ENCODE data around the gene MEN1.

The MEN1 gene

DNA sequence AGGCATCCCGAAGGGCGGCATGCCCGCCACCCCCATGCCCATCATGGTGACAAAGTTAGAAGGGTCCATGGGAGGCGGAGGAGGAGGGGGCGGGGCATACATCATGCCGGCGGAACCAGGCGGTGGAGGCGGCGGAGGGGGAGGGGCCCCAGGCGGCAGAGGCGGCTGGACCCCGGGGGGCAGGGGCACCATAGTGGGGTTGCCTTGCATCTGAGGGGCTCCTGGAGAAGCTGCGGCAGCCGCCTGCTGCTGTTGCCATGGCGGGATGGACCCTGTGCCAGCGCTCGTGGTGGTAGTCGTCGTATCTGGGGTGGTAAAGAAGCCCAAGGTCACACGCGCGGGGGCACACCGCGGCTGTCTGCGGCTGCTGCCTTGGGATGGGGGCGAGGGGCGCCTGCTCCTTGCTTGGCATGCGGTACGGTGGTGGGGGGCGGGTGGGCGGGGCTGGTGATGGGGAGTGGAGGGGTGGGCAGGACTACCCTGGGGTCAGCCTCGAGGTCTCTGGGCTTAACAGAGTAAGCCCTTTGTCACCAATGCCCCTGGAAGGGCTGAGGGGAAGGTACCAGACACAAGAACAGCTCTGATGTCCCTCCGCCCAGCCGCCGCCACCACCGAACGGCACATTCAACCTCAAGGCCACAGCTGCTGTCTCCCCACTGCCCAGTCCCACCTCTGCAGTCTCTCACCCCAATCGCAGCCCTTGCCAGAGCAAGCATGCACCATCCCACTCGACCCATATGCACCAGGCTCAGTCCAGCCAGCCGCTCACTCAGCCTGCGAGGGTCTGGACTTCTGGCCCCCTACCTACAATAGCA, 44.3 kb downstream of the MEN1 start:
- DNase-seq, result no peak

DNA sequence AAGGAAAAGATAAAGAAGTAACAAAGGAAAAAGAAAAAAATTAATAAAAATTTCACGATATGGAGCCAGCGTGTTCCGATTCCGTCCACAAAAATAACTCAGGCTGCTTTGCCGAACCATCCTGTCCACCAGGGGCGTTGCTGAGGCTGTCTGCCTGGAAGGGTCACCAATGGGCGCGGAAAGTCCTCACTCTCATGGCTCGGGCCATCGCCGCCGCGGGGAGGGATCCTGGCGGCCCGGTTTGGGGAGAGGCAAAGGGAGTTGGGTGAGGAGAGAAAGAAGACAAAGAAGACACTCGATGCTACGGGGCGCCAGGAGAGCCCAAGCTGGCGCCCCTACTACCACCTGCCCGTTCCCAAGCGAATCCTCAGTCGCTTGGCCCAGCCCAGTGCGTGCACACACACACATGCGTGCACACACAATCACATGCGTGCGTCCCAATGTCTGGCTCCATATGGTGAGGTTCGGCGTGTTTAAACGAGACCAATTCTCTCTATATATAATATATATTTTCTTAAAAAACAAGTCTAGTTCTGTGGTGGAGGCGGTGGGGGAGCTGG, 45.0 kb downstream of the MEN1 start:
- peak in 1 of 56 donors; percentile 23 for DNase-seq

DNA sequence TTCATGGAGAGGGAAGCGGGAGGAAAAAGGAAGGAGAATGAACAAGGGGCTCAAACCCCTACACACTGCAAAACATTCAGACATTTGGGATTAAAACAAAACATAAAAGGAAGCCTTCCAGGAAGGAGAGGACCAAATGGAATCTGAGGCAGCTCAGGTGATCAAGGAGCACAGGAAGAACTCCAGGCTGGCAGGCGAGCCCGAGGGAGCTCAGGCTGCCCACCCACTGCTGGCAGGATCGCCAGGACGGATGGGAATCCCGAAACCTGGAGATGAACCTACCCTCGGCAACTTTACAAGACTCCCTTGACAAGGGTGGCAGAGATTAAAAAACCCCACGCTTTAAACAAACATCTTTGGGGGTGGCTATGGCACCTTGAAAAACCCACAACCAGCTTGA, 45.6 kb downstream of the MEN1 start:
- DNase-seq, result no peak

DNA sequence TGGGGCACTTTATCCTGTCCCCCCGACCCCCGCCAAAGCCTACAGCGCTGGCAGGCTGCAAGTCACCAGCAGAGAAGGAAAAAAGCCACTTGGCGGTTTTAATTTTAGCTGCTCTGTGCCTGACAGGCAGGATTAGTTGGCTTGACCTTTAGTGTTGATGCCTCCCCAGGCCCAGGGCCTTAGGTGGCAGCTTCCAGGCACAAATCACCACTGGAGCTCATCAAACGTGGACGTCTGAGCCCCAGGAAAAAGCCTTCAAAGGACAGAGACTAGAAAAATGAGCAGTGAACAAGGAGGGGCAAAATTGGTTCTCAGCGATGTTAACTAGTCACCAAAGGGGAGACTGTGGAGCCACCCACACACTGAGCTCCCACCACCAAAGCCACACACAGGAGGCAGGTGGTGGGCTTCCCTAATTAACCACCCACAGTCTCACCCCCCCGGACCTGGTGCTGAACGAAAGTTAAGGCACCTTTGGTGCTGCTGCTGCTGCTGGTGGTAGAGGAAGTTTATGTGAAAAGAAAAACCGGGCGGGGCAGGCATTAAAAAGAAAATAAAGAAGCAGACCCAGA, 46.2 kb downstream of the MEN1 start:
- DNase-seq, result no peak

DNA sequence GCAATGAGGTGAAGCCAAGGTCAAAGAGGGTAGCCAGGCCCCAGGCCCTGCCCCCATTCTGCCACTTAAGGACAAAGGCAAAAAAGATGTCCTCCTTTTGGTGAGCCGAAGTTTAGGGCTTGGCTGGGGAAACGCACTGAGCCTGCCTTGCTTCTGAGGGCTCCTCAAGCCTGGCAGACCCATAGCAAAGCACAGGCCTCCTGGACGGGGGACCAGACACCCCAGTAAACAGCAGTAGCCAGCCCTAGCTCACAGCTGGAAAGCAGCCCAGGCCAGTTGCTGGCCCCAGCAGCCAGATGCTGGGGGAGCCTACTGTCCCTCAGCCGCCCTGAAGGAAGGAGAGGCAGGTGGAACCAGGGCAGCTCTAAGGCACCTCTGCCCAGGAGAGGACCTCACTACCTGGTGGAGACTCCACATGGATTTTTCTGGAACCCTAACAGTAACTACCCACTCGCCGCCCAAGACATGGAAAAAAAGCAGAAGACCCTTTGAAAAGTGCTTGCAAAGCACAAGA, 46.8 kb downstream of the MEN1 start:
- DNase-seq, result peak in 5 of 56 donors; percentile 29 to 67 (median 43)

DNA sequence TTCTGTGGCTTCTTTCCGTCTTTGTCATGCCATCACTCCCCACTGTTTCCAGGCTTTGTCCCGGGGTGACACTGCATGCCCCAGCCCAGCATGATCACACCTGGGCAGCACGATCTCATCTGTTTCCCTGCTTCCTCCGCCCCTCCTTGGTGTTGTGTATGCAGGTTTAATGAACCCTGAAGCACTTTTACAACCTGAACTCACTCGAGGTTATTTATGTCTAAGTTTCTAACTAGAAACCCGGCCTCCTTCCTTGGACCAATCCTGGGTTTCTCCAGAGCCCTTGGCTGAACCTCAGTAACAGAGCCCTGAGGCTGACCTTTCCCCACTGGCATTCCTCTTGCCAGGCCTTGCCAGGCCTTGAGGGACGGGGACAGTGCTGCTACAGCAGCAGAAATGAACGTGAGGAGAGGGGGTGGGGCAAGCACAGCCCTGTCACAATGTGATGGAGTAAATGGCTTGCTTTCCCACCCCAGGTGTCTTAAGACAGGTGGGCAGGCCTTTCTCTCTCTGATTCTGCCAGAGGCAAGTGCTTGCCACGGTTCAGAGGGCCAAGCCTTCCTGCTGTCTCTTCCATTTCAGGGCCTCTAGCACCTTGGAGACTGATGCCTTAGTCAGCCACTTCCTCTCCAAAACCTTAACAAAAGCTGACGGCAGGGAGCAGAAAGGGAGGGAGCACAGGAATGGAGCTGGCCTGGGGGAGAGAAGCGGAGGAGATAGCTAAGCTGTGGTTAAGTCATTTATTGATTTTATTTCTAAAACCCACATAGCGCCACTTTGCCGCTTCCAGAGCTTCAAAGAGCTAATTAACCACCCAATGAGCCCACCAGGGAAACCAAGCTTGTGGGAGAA, 47.5 kb downstream of the MEN1 start:
- peak in 19 of 56 donors; percentile 20 to 75 (median 40) for DNase-seq

DNA sequence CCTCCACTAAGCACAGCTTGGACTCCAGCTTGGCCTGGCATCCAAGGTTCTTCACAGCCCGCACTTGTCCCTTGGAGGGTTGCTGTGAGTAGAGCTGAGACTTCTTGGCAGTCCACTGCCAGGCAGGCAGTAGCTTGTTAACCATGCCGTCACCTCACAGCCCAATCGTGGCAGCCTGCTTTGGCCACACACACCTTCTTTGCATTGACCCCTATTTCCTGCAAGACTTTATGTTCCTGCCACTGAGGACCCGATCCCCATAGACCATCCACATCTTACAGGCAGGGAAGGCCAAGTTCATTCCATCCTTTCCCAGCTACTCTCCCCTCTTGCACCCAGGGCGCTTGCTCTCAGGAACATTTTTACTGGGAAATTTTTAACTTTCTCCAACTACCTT, 48.1 kb downstream of the MEN1 start:
- DNase-seq, result peak in 17 of 56 donors; percentile 10 to 51 (median 31)

DNA sequence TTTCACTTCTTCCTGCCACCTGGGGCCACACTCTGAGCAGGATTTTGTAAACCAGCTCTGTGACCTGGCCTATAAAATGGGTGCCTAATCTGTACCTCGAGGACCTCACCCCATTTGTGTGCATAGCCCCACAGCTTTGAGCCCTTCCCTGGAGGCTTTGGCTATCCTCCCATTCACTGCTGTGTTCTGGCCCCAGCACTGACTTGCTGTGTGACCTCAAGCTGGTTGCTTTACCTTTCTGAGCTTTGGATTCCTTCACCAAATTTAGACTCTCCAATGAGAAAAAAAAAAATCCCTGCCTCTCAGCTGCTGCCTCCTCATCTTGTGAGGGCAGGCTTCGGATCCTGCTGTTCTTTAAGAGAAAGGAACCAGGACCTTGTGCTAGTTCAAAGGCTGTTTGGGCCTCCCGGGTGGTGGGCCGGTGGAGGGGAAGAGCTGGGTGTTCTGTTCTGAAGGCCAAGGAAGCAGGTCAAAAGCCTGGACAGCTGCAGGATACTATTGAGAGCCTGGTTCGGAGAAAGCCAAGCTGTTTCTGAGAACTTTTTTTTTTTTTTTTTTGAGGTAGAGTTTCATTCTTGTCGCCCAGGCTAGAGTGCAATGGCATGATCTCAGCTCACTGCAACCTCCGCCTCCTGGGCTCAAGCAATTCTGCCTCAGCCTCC, 49.5 kb downstream of the MEN1 start:
- DNase-seq, result no peak

DNA sequence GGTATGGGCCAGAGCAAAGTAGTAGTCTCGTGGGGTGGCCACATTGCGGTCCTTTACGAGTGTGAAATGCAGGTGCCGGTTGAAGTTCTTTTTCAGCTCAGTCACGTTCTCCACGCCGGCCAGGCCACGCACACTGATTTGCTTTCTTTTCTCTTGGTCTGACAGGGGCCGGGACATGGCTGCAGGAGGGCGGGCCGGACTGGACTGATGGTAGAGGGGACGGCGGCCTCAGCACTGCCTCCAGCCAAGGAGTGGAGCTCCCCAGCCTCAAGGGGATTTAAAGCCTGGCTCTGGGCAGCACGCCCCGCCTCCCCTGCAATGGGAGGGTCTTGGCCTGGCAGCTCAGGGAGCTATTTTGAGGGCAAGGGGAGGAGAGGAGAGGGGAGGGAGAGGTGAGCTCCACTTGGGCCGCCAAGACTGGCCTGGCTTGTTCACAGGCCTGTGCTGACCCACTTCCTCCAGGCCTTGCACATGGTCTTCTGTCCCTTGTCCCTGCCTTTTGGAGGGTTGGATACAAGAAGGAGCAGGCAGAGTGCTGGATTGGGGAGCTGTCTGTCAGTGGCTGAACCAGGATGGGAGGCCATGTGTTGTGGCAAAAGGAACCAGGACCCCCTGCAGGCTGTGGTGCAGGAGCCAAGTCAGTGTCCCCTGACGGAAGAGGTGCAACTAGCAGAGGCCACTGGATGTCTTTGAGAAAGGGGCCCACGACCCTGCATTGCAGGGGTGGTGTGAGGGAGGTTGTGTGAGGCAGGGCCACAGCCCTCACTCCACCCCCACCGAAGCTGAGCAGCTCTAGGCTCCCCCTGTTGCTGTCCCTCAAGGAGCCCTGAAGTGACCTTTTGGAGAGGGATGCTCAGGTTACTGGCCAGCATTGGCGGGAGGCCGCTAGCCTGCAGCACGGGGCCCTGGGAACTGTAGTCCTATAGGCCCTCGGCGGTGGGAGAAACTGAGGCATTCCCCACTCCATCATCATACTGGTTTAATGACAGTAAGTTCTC, 50.3 kb downstream of the MEN1 start, which contains the start of gene PYGM:
TSS of gene PYGM (minus strand) at position 253 of the 998 bp plus-strand sequence. CDS start at position 177, 76 bp downstream.
- peak in 33 of 56 donors; percentile 19 to 82 (median 47) for DNase-seq

DNA sequence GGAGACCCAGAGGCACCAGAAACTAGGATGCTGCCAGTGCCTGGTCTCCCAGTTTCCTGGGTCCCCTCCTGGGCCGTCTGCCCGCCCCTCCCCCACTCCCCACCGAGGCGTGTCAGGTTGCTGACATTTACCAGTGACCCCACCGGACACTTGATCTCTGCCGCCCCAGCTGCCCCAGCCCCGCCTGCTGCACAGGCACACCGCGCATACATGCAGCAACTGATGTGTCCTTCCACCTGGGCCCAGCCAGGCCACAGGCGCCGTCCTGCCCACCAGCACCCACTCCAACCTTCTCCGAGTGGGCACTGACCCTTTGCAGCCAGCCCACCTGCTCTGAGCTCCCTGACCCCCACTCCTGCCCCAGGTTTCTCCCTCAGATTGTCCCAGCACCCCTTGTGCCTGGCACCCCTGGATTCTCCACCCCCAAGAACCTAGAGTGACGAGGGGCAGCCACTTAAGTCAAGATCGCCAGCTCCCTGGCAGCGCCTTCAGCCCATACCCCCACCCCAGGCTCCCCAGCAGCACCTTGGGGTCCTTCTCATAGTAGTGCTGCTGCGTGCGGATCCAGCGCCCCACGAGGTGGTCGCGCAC, 51.1 kb downstream of the MEN1 start:
- DNase-seq, result no peak

DNA sequence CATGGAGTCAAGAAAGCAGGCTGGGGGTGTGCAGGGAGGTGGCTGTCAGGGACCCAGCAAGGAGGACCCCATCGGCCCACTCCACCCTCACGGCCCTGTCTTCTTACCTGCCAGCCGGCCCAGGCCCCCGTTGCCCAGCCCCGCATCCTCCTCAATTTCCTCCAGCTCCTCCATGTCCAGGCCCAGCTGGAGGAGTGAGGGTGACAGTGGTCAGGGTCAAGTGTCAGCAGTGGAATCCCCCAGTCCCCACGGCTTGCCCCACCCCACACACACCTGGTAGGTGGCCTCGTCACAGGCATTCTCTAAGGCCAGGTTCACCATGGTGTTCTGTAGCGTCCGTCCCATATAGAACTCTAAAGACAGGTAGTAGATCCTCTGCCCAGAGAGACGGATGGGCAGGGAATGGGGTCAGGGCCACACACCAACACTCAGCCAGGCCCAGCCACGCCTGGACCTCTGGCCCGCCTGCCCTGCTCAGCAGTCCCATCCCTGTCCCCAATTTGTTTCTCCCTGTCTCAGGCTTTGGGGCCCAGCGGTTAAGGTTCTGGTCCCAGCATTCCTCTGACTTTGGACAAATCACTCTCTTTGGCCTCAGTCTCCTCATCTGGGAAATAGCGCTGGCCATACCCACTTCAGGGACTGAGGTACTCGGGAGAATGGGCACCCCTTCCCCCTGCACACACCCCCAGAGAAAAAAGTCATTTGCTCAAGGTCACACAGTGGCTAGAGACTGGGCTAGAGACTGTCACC, 51.8 kb downstream of the MEN1 start:
- DNase-seq, result no peak

DNA sequence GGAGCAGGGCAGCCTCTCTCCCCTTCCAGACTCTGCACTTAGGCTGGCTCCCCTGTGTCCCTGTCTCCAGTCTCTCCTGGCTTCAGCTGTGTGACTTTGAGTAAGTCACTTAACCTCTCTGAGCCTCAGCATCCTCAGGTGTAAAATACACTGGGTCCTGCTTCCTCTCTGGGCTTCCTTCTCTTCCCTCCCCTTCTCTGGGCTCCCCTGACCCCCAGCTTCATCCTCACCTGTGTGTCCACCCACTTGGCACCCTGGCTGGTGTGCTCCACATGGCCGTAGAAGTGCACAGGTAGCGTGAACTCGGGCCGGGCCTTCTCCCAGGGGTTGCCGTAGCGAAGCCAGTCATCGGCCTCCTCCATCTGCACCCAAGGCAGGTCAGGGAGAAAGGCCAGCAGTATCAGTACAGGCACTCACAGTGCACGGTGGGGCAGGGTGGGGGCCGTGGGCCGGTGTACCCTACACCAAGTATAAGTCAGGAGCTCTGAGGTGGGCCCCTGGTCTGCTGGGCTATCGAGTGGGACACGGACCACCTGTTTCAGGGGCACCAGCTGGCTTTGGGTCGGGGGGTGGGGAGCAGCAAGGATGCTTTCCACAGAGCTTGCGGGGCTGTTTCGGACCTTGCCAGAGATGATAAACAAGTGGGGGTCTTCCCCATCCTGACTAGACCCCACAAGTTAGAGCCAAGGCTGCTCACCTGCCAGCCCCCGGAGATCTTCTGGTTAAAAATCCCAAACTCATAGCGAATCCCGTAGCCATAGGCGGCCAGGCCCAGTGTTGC, 52.6 kb downstream of the MEN1 start:
- no peak for DNase-seq

DNA sequence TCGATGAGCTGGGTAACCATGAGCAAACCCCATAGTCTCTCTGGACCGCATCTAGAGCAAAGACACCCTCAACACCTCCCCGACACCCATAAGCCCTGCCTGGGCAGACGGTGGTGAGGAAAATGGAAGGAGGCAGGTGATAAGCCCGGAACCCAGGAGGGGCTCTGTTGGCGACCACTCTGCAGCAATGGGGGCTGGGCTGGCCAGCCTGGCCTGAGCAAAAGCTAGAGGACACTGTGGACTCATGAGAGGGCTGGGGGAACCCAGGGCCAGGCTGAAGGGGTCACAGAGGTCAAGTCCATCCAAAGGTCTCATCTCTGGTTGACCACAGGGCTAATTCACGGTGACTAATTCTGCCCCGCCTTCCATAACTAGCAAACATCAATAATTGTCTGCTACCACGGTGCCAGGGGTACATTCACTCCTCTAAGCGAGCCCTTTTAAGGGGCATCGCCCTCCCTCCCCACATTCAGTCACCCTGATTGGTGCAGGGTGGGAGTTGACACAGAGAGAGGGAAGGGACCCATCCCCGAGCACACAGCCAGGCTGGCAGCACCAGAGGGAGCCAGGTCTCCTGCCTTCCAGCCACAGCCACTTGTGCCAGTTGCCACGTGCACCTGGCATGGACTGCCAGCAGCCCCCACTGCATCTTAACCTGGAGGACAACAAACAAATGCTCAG, 54.5 kb downstream of the MEN1 start:
- DNase-seq, result no peak

DNA sequence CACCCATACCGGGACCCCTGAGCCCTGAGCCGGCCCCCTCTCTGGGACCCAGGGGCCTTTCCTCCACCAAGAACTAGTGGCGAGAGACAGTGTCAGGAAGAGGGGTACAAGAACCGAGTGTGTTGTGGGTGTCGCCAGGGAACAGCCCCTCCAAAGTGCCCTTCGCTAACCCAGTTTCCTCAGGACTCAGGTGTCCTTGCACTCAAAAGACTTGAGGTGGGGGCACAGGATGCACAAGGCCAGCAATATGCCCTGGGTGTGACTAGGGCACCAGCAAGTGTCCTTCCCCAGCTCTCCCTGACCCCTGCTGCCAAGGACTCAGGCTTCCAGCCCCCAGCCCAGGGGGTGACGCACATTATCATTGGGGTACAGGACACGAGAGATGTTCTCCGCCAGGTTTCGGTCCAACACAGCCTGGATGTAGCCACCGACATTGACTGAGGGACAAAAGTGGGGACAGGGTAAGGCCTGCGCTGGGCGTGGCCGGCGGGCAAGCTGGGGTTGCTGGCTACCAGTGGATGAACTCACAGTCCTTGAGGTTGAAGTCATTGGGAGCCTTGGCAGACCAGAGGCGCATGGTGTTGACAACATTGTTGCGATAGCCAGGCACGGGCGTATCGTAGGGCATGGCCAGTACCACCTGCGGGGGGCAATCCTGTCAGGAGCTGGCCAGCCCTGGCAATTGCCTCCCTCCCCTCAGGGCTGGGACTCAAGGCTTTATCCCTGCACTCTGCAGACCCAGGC, 55.3 kb downstream of the MEN1 start:
- no peak for DNase-seq

DNA sequence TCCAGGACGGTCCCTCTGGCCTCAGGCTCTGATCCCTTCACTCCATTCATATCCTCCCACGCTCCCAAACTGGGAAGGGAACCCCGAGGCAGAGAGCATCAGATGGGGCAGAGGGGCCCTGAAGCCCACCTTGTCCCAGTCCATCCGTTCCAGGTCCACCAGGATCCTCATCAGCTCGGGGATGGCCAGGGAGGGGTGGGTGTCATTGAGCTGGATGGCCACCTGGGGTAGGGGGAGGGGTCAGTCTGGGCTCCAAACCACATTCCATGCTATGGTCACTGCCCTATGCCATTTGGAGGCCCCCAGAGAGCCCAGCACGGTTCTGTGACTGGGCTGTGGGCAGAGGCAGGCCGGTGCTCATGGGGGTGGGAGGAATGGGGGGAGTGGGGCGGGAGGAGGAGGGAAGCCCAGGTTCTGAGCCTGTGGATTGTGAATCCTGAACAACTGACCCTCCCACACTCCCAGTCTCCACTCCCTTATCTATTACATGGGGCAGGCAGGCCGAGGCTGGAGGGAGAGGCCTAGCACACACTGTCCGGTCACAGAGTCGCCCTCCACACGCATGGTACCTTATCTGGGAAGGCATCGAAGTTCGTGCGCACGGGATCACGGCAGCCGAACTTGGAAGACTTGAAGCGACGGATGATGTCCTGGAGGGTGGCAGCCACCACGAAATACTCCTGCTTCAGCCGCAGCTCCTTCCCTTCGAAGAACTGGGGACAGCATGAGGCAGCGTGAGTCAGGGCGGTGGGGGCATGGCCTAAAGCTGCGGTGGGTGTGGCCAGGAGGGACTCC, 56.0 kb downstream of the MEN1 start:
- DNase-seq, result no peak
